Neural cell (in vitro differentiated cells): Measurements from ENCODE around the gene ENAM.

ENCODE experiments used
- CTCF ChIP-seq: fragments of 450-650 bp; IDR thresholded peaks from 2 replicates; pipeline ENCODE4 v1.5.1; 2014; ENCODE audit warnings: antibody characterized with exemption, mild to moderate bottlenecking, moderate library complexity; ENCODE audit not compliant: poor library complexity, severe bottlenecking
- EZH2 ChIP-seq: fragments of 200-600, 300-800 bp; shearing (Covaris generic), sonication (generic); IDR thresholded peaks from 2 replicates; pipeline ENCODE4 v1.6.1; 2014; ENCODE audit warnings: antibody characterized with exemption, low read length, borderline replicate concordance, mild to moderate bottlenecking; ENCODE audit not compliant: insufficient read depth, poor library complexity, severe bottlenecking
- POLR2AphosphoS5 ChIP-seq: IDR thresholded peaks from 2 replicates; pipeline ENCODE4 v1.6.1; 2012
- RAD21 ChIP-seq: fragments of 450-650 bp; conservative IDR thresholded peaks from 2 replicates; pipeline ENCODE4 v1.6.1; 2014; ENCODE audit warnings: antibody characterized with exemption, mild to moderate bottlenecking, moderate library complexity
- REST ChIP-seq: IDR thresholded peaks from 2 replicates; pipeline ENCODE4 v1.6.1; 2012; ENCODE audit warnings: borderline replicate concordance
- SMC3 ChIP-seq: fragments of 450-650 bp; conservative IDR thresholded peaks from 2 replicates; pipeline ENCODE4 v1.6.1; 2014; ENCODE audit warnings: antibody characterized with exemption, mild to moderate bottlenecking, moderate library complexity; ENCODE audit not compliant: poor library complexity
- TAF1 ChIP-seq: IDR thresholded peaks from 2 replicates; pipeline ENCODE4 v1.6.1; 2012; ENCODE audit warnings: low read depth

DNA sequence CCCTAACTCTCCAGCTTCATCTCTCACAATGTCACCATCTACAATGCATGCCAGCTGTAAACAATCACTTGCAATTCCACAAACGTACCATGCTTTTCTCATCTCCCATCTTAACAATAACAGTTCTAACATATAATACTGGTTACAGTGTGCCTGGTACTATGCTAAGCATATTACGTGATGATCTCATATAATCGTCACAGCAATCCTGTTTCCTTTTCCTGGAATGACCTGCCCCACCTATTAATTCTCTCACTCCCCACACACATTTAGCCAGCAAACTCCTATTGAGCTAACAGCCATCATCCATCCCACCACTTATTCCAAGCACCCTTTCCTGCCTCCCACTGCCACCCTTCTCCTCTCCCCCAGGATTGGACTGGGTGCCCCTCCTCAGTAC is 29.9 kb downstream of the ENAM start:
- TF ChIP-seq CTCF (no peak), EZH2 (no peak), SMC3 (no peak), TAF1 (no peak), RAD21 (no peak), POLR2AphosphoS5 (no peak), REST (no peak)
